Measurements from ENCODE around the gene CTU1.

DNA sequence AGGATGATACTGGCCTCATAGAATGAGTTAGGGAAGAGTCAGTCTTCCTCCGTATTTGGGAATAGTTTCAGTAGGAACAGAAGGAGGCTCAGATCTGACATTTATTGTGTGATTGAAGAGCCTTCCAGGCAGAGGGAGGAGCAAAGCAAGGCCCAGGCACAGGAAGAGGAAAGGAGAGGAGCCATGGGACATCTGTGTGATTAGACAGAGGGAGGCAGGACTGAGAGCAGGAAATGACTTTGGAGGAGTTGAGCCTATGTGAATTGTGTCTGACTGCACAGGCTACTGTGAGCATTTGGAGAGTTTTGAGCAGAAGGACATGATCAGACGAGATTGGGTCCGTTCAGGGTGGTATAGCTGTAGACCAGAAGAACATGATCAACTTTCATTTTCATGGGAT lies 42.4 kb upstream of the CTU1 start:
- TF ChIP-seq YY1 (IDR thresholded peaks at IDR 0.05; ENCODE audit: insufficient read depth, insufficient read length) (no peak), ZNF274 (IDR thresholded peaks at IDR 0.05; ENCODE audit: low read depth, low read length) (no peak)
